ENCODE measurements around the gene NKX3-2.

GRCh38 chr4:13523591-13524503 is 20.5 kb downstream of the NKX3-2 start:
- TF ChIP-seq GATA2 (IDR thresholded peaks at IDR 0.05; ENCODE audit: low read depth, low read length) (no peak), GATA3 (IDR thresholded peaks at IDR 0.05; ENCODE audit: low read depth, low read length) (no peak)

Measured in SH-SY5Y (cell line).